CD4-positive, alpha-beta T cell (primary cell): ENCODE data around the gene PDE4C. TPM values are rescaled to one million over a fixed set of nuclear protein-coding genes. Genes with fewer than 3 reads are reported as not detected.

Experiments
- ATAC-seq: fragments of 200-7000 bp; cut with Tn5 transposase; one replicate; pipeline ENCODE4 v1.10.0; 2022; ENCODE audit warnings: mild to moderate bottlenecking; ENCODE audit not compliant: poor library complexity
- CTCF ChIA-PET: fragments of 350-600 bp; sonication (Branson Sonifier 250); formaldehyde crosslinking; loops from one replicate; lab custom pipeline; 2021; ENCODE audit warnings: antibody characterized with exemption, inconsistent platforms; lab: Charles Lee
- POLR2A ChIA-PET: fragments of 350-600 bp; sonication (Branson Sonifier 250); formaldehyde crosslinking; loops from one replicate; lab custom pipeline; 2021; ENCODE audit warnings: antibody characterized with exemption, inconsistent platforms; lab: Charles Lee
- DNase-seq, 14 experiments: peaks; one replicate each; pipeline ENCODE4 v3.0.0-alpha.2; 2013 to 2020; ENCODE audit warnings: mixed read lengths in 2 of 14
- H3K27ac ChIP-seq, 2 donors: one replicate each; pipeline versions ENCODE4 v1.5.1 to v1.7.0; 2013; ENCODE audit warnings: low read length in 2 of 2, low read depth in 1 of 2, mild to moderate bottlenecking in 1 of 2
- H3K27me3 ChIP-seq, 2 experiments: 1 replicate in 1 of 2; 2 replicates in 1 of 2; pipeline versions ENCODE4 v1.6.1 to v1.7.0; 2013; ENCODE audit warnings: low read length in 2 of 2, control low read depth in 1 of 2, mild to moderate bottlenecking in 1 of 2, moderate library complexity in 1 of 2; ENCODE audit not compliant: insufficient read depth in 2 of 2, control insufficient read depth in 1 of 2
- H3K36me3 ChIP-seq: one replicate; pipeline ENCODE4 v1.6.1; 2013; ENCODE audit warnings: low read length, control low read depth; ENCODE audit not compliant: insufficient read depth
- H3K4me1 ChIP-seq: one replicate; pipeline ENCODE4 v1.6.1; 2013; ENCODE audit warnings: low read length, control low read depth; ENCODE audit not compliant: insufficient read depth
- H3K4me3 ChIP-seq: one replicate; pipeline ENCODE4 v1.5.1; 2013; ENCODE audit warnings: mild to moderate bottlenecking, low read length, moderate library complexity
- H3K9me3 ChIP-seq, 2 experiments: 1 replicate in 1 of 2; 2 replicates in 1 of 2; pipeline versions ENCODE4 v1.6.1 to v1.7.0; 2013; ENCODE audit warnings: low read length in 2 of 2, mild to moderate bottlenecking in 2 of 2, control low read depth in 1 of 2, moderate library complexity in 1 of 2; ENCODE audit not compliant: control insufficient read depth in 1 of 2, insufficient read depth in 1 of 2
- H3K27ac Mint-ChIP-seq: one replicate; pipeline ENCODE4 v1.8.0; 2020; ENCODE audit warnings: mixed read lengths
- H3K27me3 Mint-ChIP-seq: one replicate; pipeline ENCODE4 v1.8.0; 2021; ENCODE audit warnings: mixed read lengths
- H3K36me3 Mint-ChIP-seq: one replicate; pipeline ENCODE4 v1.8.0; 2021; ENCODE audit warnings: low read depth, mixed read lengths
- H3K4me1 Mint-ChIP-seq: one replicate; pipeline ENCODE4 v1.8.0; 2021; ENCODE audit warnings: low read depth, mixed read lengths
- H3K4me3 Mint-ChIP-seq: one replicate; pipeline ENCODE4 v1.8.0; 2020; ENCODE audit warnings: mild to moderate bottlenecking, mixed read lengths
- H3K9me3 Mint-ChIP-seq: one replicate; pipeline ENCODE4 v1.8.0; 2020; ENCODE audit warnings: mixed read lengths
- CTCF ChIP-seq: fragments of 200-600 bp; IDR thresholded peaks from one replicate; pipeline ENCODE4 v1.8.0; 2022; ENCODE audit warnings: antibody characterized with exemption, mild to moderate bottlenecking
- intact Hi-C, 2 experiments: fragments of 100-400 bp; cut with DNase I in 1 of 2; cut with micrococcal nuclease in 1 of 2; formaldehyde crosslinking; loops; one replicate each; pipeline versions ENCODE4 v1.15.1 to v1.9.0; 2023 to 2025; cut with DNase I, micrococcal nuclease
- total RNA-seq, 174 experiments: library from RNA in 2 of 174; stranded (reverse) in 2 of 174; gene quantifications; one replicate each; pipeline ENCODE4 v1.2.3 and lab custom pipeline; 2021 to 2026

Gene PDE4C
- total RNA-seq, 2 experiments from 2014 or later, result not detected

- H3K9me3 Mint-ChIP-seq, result no peaks in the 10 kb centered on the region
- intact Hi-C loops, result no loop called here
- ChIA-PET CTCF (no interaction called here), POLR2A (no interaction called here)
- H3K4me3 ChIP-seq, result no peak overlapping the region
- H3K27ac ChIP-seq, result no peak overlapping the region
- peaks cover 22% of the 10 kb centered on the region for H3K4me1 Mint-ChIP-seq
- peaks cover 71 to 79% of the 10 kb centered on the region in 2 experiments for H3K27me3 ChIP-seq
- H3K4me3 Mint-ChIP-seq, result no peak overlapping the region
- H3K36me3 ChIP-seq, result no peaks in the 10 kb centered on the region
- no peak for TF ChIP-seq CTCF
- no peaks in the 10 kb centered on the region for H3K36me3 Mint-ChIP-seq
- DNase-seq (no peak), ATAC-seq (no peak)
- peaks cover 26% of the 10 kb centered on the region for H3K4me1 ChIP-seq
- H3K27ac Mint-ChIP-seq, result no peak overlapping the region
- H3K27me3 Mint-ChIP-seq, result peaks cover 77% of the 10 kb centered on the region
- H3K9me3 ChIP-seq, result peaks cover 0 to 38% of the 10 kb centered on the region in 2 experiments
Observed at GRCh38 chr19:18226956-18227780, 930 bp upstream of the PDE4C start.

GRCh38 chr19:18225355-18225701 is 910 bp downstream of the PDE4C start:
- no peak overlapping the region for H3K27ac Mint-ChIP-seq
- Histone ChIP-seq H3K27me3 (peaks cover 60 to 68% of the 10 kb centered on the region in 2 experiments), H3K27ac (no peak overlapping the region), H3K4me3 (no peak overlapping the region), H3K36me3 (no peaks in the 10 kb centered on the region), H3K4me1 (peaks cover 29% of the 10 kb centered on the region), H3K9me3 (peaks cover 0 to 34% of the 10 kb centered on the region in 2 experiments)
- no peaks in the 10 kb centered on the region for H3K36me3 Mint-ChIP-seq
- CTCF ChIA-PET, result interaction anchor here (0.5 kb wide), 1 partner anchor 944 kb away, joined by 4 read pairs; no protein-coding TSS in a partner anchor
- ATAC-seq, result no peak
- intact Hi-C loops, result no loop called here
- no peak overlapping the region for H3K4me3 Mint-ChIP-seq
- no peak for TF ChIP-seq CTCF
- H3K9me3 Mint-ChIP-seq, result no peaks in the 10 kb centered on the region
- peaks cover 75% of the 10 kb centered on the region for H3K27me3 Mint-ChIP-seq
- POLR2A ChIA-PET, result no interaction called here
- peaks cover 22% of the 10 kb centered on the region for H3K4me1 Mint-ChIP-seq
- DNase-seq, result no peak

GRCh38 chr19:18224525-18225354 is 1.5 kb downstream of the PDE4C start:
- Histone ChIP-seq H3K4me3 (peak overlapping the region; percentile 40), H3K27ac (no peak overlapping the region), H3K36me3 (no peaks in the 10 kb centered on the region), H3K4me1 (peaks cover 29% of the 10 kb centered on the region), H3K27me3 (peaks cover 56 to 63% of the 10 kb centered on the region in 2 experiments), H3K9me3 (peaks cover 0 to 34% of the 10 kb centered on the region in 2 experiments)
- H3K36me3 Mint-ChIP-seq, result no peaks in the 10 kb centered on the region
- ATAC-seq, result peak; percentile 96
- H3K27me3 Mint-ChIP-seq, result peaks cover 73% of the 10 kb centered on the region
- DNase-seq, result peak; percentile 69 to 92 (median 80)
- TF ChIP-seq CTCF, result no peak
- no peak overlapping the region for H3K27ac Mint-ChIP-seq
- peaks cover 22% of the 10 kb centered on the region for H3K4me1 Mint-ChIP-seq
- H3K9me3 Mint-ChIP-seq, result no peaks in the 10 kb centered on the region
- CTCF ChIA-PET, result interaction anchor here (0.5 to 1.9 kb wide), 2 partner anchors 55 to 944 kb away, joined by 4 to 5 read pairs; no protein-coding TSS in a partner anchor
- H3K4me3 Mint-ChIP-seq, result peak overlapping the region; percentile 81
- intact Hi-C loops, result no loop called here
- POLR2A ChIA-PET, result interaction anchor here (0.6 to 1.4 kb wide), 8 partner anchors 21 to 98 kb away, joined by 3 to 6 read pairs (median 4); partner anchors contain the start of genes JUND, LSM4, MPV17L2 and PIK3R2
